ENCODE results near the gene NR3C2.
"Not testable (repeated sequence)": the region's sequence is repeated elsewhere in the genome, so short reads cannot be mapped to it uniquely, and the experiment has no call there.

NR3C2 gene

GRCh38 chr4:148173397-148174017 is 268.7 kb downstream of the NR3C2 start:
- DNase-seq = peak in 1 of 58 donors; percentile 1

- DNase-seq = no peak
Measured at GRCh38 chr4:148171596-148171995, 270.6 kb downstream of the NR3C2 start.

- no peak for DNase-seq
Measured at GRCh38 chr4:148170408-148171365, 271.5 kb downstream of the NR3C2 start.

- DNase-seq = no peak
Measured at GRCh38 chr4:148166132-148166591, 276.1 kb downstream of the NR3C2 start.

GRCh38 chr4:148164557-148164956 is 277.7 kb downstream of the NR3C2 start:
- DNase-seq = no peak

GRCh38 chr4:148162991-148163390 is 279.2 kb downstream of the NR3C2 start:
- no peak for DNase-seq

- DNase-seq = no peak
Measured at GRCh38 chr4:148162519-148162918, 279.7 kb downstream of the NR3C2 start.

- no peak for DNase-seq
Measured at GRCh38 chr4:148161601-148162000, 280.6 kb downstream of the NR3C2 start.

GRCh38 chr4:148159793-148160192 is 282.4 kb downstream of the NR3C2 start:
- no peak for DNase-seq

GRCh38 chr4:148154769-148155168 is 287.4 kb downstream of the NR3C2 start:
- DNase-seq = no peak

- DNase-seq = no peak
Measured at GRCh38 chr4:148152868-148153625, 289.2 kb downstream of the NR3C2 start.

- DNase-seq = no peak
Measured at GRCh38 chr4:148151806-148152205, 290.4 kb downstream of the NR3C2 start.

- DNase-seq = no peak
Measured at GRCh38 chr4:148145475-148145874, 296.7 kb downstream of the NR3C2 start.

- no peak for DNase-seq
Measured at GRCh38 chr4:148143174-148143573, 299.0 kb downstream of the NR3C2 start.

- no peak for DNase-seq
Measured at GRCh38 chr4:148141501-148141900, 300.7 kb downstream of the NR3C2 start.

- DNase-seq = no peak
Measured at GRCh38 chr4:148126825-148127224, 315.4 kb downstream of the NR3C2 start.

GRCh38 chr4:148124512-148124911 is 317.7 kb downstream of the NR3C2 start:
- DNase-seq = no peak

- DNase-seq = not testable (repeated sequence)
Measured at GRCh38 chr4:148123161-148123560, 319.1 kb downstream of the NR3C2 start.

GRCh38 chr4:148120216-148120615 is 322.0 kb downstream of the NR3C2 start:
- no peak for DNase-seq

GRCh38 chr4:148118633-148119032 is 323.6 kb downstream of the NR3C2 start:
- no peak for DNase-seq

- DNase-seq = no peak
Measured at GRCh38 chr4:148118179-148118578, 324.0 kb downstream of the NR3C2 start.

GRCh38 chr4:148116969-148117368 is 325.2 kb downstream of the NR3C2 start:
- DNase-seq = no peak

Measured in anterior cingulate cortex (tissue), 58 donors.